ENCODE data around the gene ZCCHC17. TPM values are rescaled to one million over a fixed set of nuclear protein-coding genes. Genes with fewer than 3 reads are reported as not detected.

The ZCCHC17 gene
- total RNA-seq, 2 donors from 2014 or later: 35.3 to 37.8 TPM

DNA sequence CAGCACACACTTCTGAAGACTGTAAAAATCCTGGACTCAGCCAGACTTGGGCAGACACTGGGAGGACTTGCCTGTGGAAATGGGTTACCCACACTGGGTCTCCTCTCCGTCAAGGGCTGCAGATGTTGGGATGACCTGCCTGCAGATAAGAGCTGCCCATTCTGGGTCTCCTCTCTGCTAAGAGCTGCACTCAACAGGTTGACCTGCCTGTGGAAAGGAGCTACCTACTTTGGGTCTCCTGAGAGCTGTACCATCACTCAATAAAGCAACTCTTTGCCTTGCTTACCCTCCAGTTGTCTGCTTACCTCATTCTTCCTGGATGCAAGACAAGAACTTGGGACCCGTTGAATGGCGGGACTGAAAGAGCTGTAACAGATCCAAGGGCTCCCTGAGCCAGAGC is 28.2 kb downstream of the ZCCHC17 start:
- Mint-ChIP-seq H3K27me3 (no peaks in the 10 kb centered on the region), H3K36me3 (peaks cover 10% of the 10 kb centered on the region), H3K27ac (no peak overlapping the region), H3K4me3 (no peak overlapping the region), H3K4me1 (ENCODE audit: low read depth in 2 of 2) (peaks cover 0 to 4% of the 10 kb centered on the region in 2 donors), H3K9me3 (no peaks in the 10 kb centered on the region)
- no peak for ATAC-seq
- no peak for DNase-seq (ENCODE audit: low spot score)

DNA sequence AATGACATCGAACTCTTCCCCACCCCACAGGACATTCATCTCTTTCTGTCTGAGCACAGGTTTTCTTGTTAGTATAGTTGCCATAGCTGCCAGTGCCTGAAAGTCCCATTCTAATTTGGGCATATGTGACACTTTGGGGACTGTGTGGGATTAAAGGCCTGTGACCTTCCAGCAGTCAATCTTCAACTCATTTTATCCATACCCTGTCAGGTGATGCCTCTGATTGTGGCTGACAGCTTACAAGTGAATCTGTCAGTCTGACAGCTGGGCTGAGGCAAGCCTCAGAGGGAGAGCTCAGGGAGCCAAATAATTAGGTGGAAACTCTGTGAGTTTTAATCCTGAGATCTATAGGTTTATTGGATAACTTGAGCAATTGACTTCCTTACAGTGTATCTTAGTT is 29.6 kb downstream of the ZCCHC17 start:
- Mint-ChIP-seq H3K4me1 (ENCODE audit: low read depth in 2 of 2) (peaks cover 0 to 4% of the 10 kb centered on the region in 2 donors), H3K9me3 (no peaks in the 10 kb centered on the region), H3K27me3 (no peaks in the 10 kb centered on the region), H3K4me3 (no peak overlapping the region), H3K36me3 (peaks cover under 1% of the 10 kb centered on the region), H3K27ac (no peak overlapping the region)
- ATAC-seq (no peak), DNase-seq (ENCODE audit: low spot score) (no peak)

DNA sequence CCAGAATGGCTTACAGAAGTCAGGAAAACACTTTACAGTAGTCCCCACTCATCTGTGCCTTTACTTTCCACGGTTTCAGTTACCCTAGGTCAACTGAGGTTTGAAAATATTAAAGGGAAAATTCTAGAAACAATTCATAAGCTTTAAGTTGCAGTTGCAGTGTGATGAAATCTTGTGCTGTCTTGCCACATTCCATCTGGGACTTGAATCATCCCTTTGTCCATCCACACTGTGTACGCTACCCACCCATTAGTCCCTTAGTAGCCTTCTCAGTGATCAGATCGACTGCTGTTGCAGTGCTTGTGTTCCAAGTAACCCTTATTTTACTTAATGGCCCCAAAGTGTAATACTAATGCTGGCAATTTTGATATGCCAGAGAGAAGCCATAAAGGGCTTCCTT is 30.5 kb downstream of the ZCCHC17 start:
- Mint-ChIP-seq H3K27me3 (no peaks in the 10 kb centered on the region), H3K9me3 (no peaks in the 10 kb centered on the region), H3K27ac (no peak overlapping the region), H3K4me1 (ENCODE audit: low read depth in 2 of 2) (peaks cover 0 to 4% of the 10 kb centered on the region in 2 donors), H3K4me3 (no peak overlapping the region), H3K36me3 (no peaks in the 10 kb centered on the region)
- DNase-seq (ENCODE audit: low spot score): no peak
- ATAC-seq: no peak

- Mint-ChIP-seq H3K4me1 (ENCODE audit: low read depth in 2 of 2) (peaks cover 4 to 5% of the 10 kb centered on the region in 2 donors), H3K4me3 (no peak overlapping the region), H3K27ac (no peak overlapping the region), H3K27me3 (no peaks in the 10 kb centered on the region), H3K36me3 (peaks cover 6% of the 10 kb centered on the region), H3K9me3 (no peaks in the 10 kb centered on the region)
- ATAC-seq (no peak), DNase-seq (ENCODE audit: low spot score) (no peak)
These were observed 38.2 kb downstream of the ZCCHC17 start for GRCh38 chr1:31335007-31335406.

- Mint-ChIP-seq H3K27ac (no peak overlapping the region), H3K9me3 (no peaks in the 10 kb centered on the region), H3K4me1 (ENCODE audit: low read depth in 2 of 2) (peaks cover 4 to 5% of the 10 kb centered on the region in 2 donors), H3K27me3 (no peaks in the 10 kb centered on the region), H3K4me3 (no peak overlapping the region), H3K36me3 (peaks cover 6% of the 10 kb centered on the region)
- no peak for ATAC-seq
- no peak for DNase-seq (ENCODE audit: low spot score)
These were observed 40.0 kb downstream of the ZCCHC17 start for GRCh38 chr1:31336687-31337467.

DNA sequence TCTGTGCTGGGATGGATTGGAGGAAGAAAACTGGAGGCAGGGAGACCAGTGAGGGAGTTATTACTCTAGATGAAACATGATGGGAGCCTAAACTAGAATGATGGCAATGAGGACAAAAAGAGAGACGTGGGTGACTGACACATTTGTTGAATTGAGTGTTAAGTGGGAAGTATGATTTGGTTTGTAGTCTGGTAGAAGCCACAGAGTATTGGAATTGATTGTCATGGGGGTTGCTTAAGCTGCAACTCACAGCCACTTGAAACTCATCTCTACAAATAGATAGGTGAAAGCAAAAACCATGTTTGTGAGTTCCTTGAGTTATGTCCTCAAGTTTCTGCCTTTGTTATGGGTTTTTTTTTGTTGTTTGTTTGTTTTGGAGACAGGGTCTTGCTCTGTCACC is 47.7 kb downstream of the ZCCHC17 start:
- Mint-ChIP-seq H3K4me1 (ENCODE audit: low read depth in 2 of 2) (peaks cover 0 to 3% of the 10 kb centered on the region in 2 donors), H3K27me3 (no peaks in the 10 kb centered on the region), H3K9me3 (no peaks in the 10 kb centered on the region), H3K36me3 (no peaks in the 10 kb centered on the region), H3K4me3 (no peak overlapping the region), H3K27ac (no peak overlapping the region)
- DNase-seq (ENCODE audit: low spot score): no peak
- ATAC-seq: no peak

DNA sequence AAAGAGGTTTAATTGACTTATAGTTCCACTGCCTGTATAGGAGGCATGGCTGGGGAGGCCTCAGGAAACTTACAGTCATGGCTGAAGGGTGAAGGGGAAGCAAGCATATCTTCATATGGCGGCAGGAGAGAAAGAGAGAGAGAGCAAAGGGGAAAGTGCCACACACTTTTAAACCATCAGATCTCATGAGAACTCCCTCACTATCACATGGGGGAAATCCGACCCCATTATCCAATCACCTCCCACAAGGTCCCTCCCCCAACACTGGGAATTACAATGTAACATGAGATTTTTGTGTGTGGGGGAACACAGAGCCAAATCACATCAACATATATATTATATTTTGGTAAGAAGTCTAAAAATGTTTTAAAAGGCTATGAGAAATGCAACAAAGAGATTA is 48.8 kb downstream of the ZCCHC17 start:
- no peak for DNase-seq (ENCODE audit: low spot score)
- no peak for ATAC-seq
- no peaks in the 10 kb centered on the region for H3K9me3 Mint-ChIP-seq
- H3K36me3 Mint-ChIP-seq: peaks cover 4% of the 10 kb centered on the region
- peaks cover 0 to 3% of the 10 kb centered on the region in 2 donors for H3K4me1 Mint-ChIP-seq (ENCODE audit: low read depth in 2 of 2)
- H3K27me3 Mint-ChIP-seq: no peaks in the 10 kb centered on the region
- H3K27ac Mint-ChIP-seq: no peak overlapping the region
- H3K4me3 Mint-ChIP-seq: no peak overlapping the region

GRCh38 chr1:31346785-31347184 is 50.0 kb downstream of the ZCCHC17 start:
- ATAC-seq (no peak), DNase-seq (ENCODE audit: low spot score) (no peak)
- peaks cover 0 to 3% of the 10 kb centered on the region in 2 donors for H3K4me1 Mint-ChIP-seq (ENCODE audit: low read depth in 2 of 2)
- no peaks in the 10 kb centered on the region for H3K27me3 Mint-ChIP-seq
- peaks cover 7% of the 10 kb centered on the region for H3K36me3 Mint-ChIP-seq
- no peak overlapping the region for H3K4me3 Mint-ChIP-seq
- no peak overlapping the region for H3K27ac Mint-ChIP-seq
- no peaks in the 10 kb centered on the region for H3K9me3 Mint-ChIP-seq

- H3K27ac Mint-ChIP-seq: no peak overlapping the region
- H3K4me1 Mint-ChIP-seq (ENCODE audit: low read depth in 2 of 2): peaks cover 0 to 3% of the 10 kb centered on the region in 2 donors
- no peak overlapping the region for H3K4me3 Mint-ChIP-seq
- ATAC-seq (no peak), DNase-seq (ENCODE audit: low spot score) (no peak)
- no peaks in the 10 kb centered on the region for H3K9me3 Mint-ChIP-seq
- H3K27me3 Mint-ChIP-seq: no peaks in the 10 kb centered on the region
- peaks cover 12% of the 10 kb centered on the region for H3K36me3 Mint-ChIP-seq
These were observed 51.6 kb downstream of the ZCCHC17 start for GRCh38 chr1:31348449-31348848.

DNA sequence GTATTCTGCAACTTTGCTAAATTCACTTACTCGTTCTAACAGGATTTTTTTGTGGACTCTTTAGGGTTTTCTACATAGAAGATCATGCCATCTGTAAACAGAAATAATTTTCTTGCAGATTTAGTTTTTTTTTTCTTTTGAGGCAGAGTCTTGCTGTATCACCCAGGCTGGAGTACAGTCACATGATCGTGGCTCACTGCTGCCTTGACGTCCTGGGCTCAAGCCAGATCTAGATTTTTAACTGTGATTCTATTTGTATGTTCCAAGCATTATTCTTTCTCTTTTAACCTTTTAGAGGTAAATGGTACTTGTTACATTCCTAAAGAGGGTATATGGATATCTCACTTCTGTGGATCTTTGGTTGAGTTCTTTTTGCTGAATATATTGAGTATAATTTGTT is 57.5 kb downstream of the ZCCHC17 start:
- Mint-ChIP-seq H3K4me3 (no peak overlapping the region), H3K9me3 (no peaks in the 10 kb centered on the region), H3K27me3 (no peaks in the 10 kb centered on the region), H3K27ac (no peak overlapping the region), H3K36me3 (peaks cover 25% of the 10 kb centered on the region), H3K4me1 (ENCODE audit: low read depth in 2 of 2) (peaks cover 8 to 9% of the 10 kb centered on the region in 2 donors)
- no peak for DNase-seq (ENCODE audit: low spot score)
- ATAC-seq: no peak

DNA sequence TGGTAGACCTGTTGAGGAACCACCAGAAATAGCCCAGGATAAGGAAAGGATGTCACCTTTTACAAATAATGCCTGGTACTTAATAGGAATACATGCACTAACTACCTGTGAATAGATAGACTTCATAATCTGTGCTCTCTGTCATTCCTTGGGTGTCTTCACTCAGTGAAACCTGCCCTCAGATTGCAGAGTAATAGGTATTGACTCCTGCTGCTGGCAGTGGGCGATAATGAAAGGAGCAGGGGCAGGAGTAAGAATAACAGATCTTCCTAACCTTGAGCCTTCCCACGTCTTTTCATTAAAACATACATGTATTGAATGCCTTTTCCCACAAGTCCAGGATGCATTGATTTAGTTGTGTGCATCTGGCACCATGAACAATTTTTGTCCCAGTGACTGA is 59.6 kb downstream of the ZCCHC17 start:
- H3K27me3 Mint-ChIP-seq: no peaks in the 10 kb centered on the region
- DNase-seq (ENCODE audit: low spot score) (no peak), ATAC-seq (no peak)
- H3K4me1 Mint-ChIP-seq (ENCODE audit: low read depth in 2 of 2): peaks cover 8 to 9% of the 10 kb centered on the region in 2 donors
- no peak overlapping the region for H3K4me3 Mint-ChIP-seq
- H3K9me3 Mint-ChIP-seq: no peaks in the 10 kb centered on the region
- no peak overlapping the region for H3K27ac Mint-ChIP-seq
- peaks cover 21% of the 10 kb centered on the region for H3K36me3 Mint-ChIP-seq

DNA sequence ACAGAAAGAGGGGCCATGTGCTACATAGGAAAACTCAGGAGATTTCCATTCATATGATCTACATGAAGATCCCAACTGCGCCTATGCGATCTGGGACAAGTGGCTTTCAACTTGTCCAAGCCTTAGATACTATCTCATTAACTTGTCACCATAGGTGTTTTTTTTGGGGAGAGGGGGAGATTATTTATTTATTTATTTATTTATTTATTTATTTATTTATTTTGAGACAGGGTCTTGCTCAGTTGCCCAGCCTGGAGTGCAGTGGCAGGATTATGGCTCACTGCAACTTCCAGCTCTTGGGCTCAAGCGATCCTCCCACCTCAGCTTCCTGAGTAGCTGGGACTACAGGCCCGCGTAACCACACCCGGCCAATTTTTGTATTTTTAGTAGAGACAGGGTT is 64.8 kb downstream of the ZCCHC17 start:
- H3K27me3 Mint-ChIP-seq: no peaks in the 10 kb centered on the region
- H3K27ac Mint-ChIP-seq: no peak overlapping the region
- no peak for DNase-seq (ENCODE audit: low spot score)

DNA sequence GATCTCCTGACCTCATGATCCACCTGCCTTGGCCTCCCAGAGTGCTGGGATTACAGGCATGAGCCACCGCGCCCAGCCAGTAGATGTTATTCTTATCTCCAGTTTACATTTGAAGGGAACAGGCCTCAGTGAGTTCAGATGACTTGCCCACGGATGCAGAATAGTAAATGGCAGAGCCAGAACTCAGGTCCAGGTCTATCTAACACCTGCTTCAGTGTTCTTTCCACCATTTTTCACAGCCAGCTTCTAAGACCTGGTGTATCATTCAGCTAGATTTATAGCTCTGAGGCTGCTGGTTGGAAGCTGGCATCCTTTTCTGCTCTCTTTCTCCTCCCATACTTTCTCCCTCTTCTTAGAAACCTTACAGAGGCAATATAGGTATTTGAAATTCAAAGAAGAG is 65.2 kb downstream of the ZCCHC17 start:
- Mint-ChIP-seq H3K36me3 (peaks cover 20% of the 10 kb centered on the region), H3K4me3 (no peak overlapping the region), H3K4me1 (ENCODE audit: low read depth in 2 of 2) (peaks cover 8 to 9% of the 10 kb centered on the region in 2 donors), H3K27ac (no peak overlapping the region), H3K27me3 (no peaks in the 10 kb centered on the region), H3K9me3 (no peaks in the 10 kb centered on the region)
- no peak for ATAC-seq
- no peak for DNase-seq (ENCODE audit: low spot score)

More for the DNA sequence above, 64.8 kb downstream of the ZCCHC17 start:
- Mint-ChIP-seq H3K9me3 (no peaks in the 10 kb centered on the region), H3K4me3 (no peak overlapping the region), H3K36me3 (peaks cover 20% of the 10 kb centered on the region), H3K4me1 (ENCODE audit: low read depth in 2 of 2) (peaks cover 8 to 9% of the 10 kb centered on the region in 2 donors)
- no peak for ATAC-seq

- no peaks in the 10 kb centered on the region for H3K9me3 Mint-ChIP-seq
- H3K27ac Mint-ChIP-seq: no peak overlapping the region
- DNase-seq (ENCODE audit: low spot score): no peak
- ATAC-seq: no peak
- H3K4me3 Mint-ChIP-seq: no peak overlapping the region
- H3K27me3 Mint-ChIP-seq: no peaks in the 10 kb centered on the region
- H3K36me3 Mint-ChIP-seq: peaks cover 12% of the 10 kb centered on the region
- H3K4me1 Mint-ChIP-seq (ENCODE audit: low read depth in 2 of 2): no peaks in the 10 kb centered on the region
These were observed 67.9 kb downstream of the ZCCHC17 start for GRCh38 chr1:31364561-31365250.

All from natural killer cell treated with Interleukin-12 subunit alpha and Interleukin-12 subunit beta and Interleukin-15 and Interleukin-18, amount 100 ng/mL, for 72 hours (primary cell).